H1 (cell line): Measurements from ENCODE around the gene ARSK. TPM values are rescaled to one million over a fixed set of nuclear protein-coding genes. Genes with fewer than 3 reads are reported as not detected.

Experiments used
- CTCF ChIA-PET: fragments of 300-600 bp; sonication (Branson Sonifier 250); formaldehyde crosslinking; loops from one replicate; lab custom pipeline; 2021; ENCODE audit not compliant: partially characterized antibody; lab: Charles Lee
- POLR2A ChIA-PET: fragments of 300-600 bp; sonication (Branson Sonifier 250); formaldehyde crosslinking; loops from one replicate; lab custom pipeline; 2021; ENCODE audit warnings: inconsistent platforms; ENCODE audit not compliant: partially characterized antibody; lab: Charles Lee
- DNase-seq, 2 experiments: peaks; one replicate each; pipeline versions ENCODE4 v3.0.0 to v3.0.0-alpha.2; 2010 to 2022; ENCODE audit warnings: low spot score in 2 of 2, low read depth in 1 of 2, mixed read lengths in 1 of 2
- FAIRE-seq: peaks from 2 replicates; lab custom pipeline; 2011; peaks lifted over from hg19 to GRCh38; lab: Jason Lieb, UNC
- H2AFZ ChIP-seq: 2 replicates; pipeline ENCODE4 v1.8.1; 2012; ENCODE audit warnings: low read length, inconsistent platforms
- H2AK5ac ChIP-seq: 2 replicates; pipeline ENCODE4 v1.6.1; 2013; ENCODE audit warnings: low read depth, low read length
- H2BK120ac ChIP-seq: replicated peaks from 2 replicates; pipeline ENCODE3; 2013; ENCODE audit warnings: low read depth, low read length, inconsistent platforms
- H2BK12ac ChIP-seq: 2 replicates; pipeline ENCODE4 v1.6.1; 2013; ENCODE audit warnings: low read depth, low read length
- H2BK15ac ChIP-seq: 2 replicates; pipeline ENCODE4 v1.6.1; 2013; ENCODE audit warnings: low read length
- H2BK20ac ChIP-seq: 2 replicates; pipeline ENCODE4 v1.6.1; 2013; ENCODE audit warnings: low read length
- H2BK5ac ChIP-seq: 2 replicates; pipeline ENCODE4 v1.6.1; 2013; ENCODE audit warnings: low read depth, low read length
- H3K14ac ChIP-seq: 2 replicates; pipeline ENCODE4 v1.6.1; 2013; ENCODE audit warnings: inconsistent platforms; ENCODE audit not compliant: insufficient read length
- H3K18ac ChIP-seq: 2 replicates; pipeline ENCODE4 v1.6.1; 2013; ENCODE audit warnings: low read length; ENCODE audit errors: extremely low read depth
- H3K23ac ChIP-seq: 2 replicates; pipeline ENCODE4 v1.6.1; 2013; ENCODE audit warnings: inconsistent platforms; ENCODE audit not compliant: insufficient read length
- H3K23me2 ChIP-seq: 2 replicates; pipeline ENCODE4 v1.6.1; 2013; ENCODE audit warnings: low read depth, low read length
- H3K27ac ChIP-seq: 2 replicates; pipeline ENCODE4 v1.6.1; 2011; ENCODE audit warnings: low read depth, low read length, inconsistent platforms
- H3K27me3 ChIP-seq, 4 experiments: replicated peaks in 1 of 4; 1 replicate in 1 of 4; 2 replicates in 3 of 4; pipeline versions ENCODE4 v1.6.1 to v1.8.1; 2011 to 2013; ENCODE audit warnings: low read length in 3 of 4, mild to moderate bottlenecking in 3 of 4, inconsistent platforms in 2 of 4, mixed read lengths in 2 of 4, moderate library complexity in 1 of 4; ENCODE audit not compliant: control insufficient read depth in 3 of 4, insufficient read depth in 3 of 4; ENCODE audit errors: extremely low read depth in 1 of 4
- H3K36me3 ChIP-seq, 4 experiments: 2 replicates each; pipeline versions ENCODE4 v1.6.1 to v1.8.1; 2011 to 2013; ENCODE audit warnings: mild to moderate bottlenecking in 4 of 4, low read length in 3 of 4, moderate library complexity in 2 of 4, control low read depth in 1 of 4, inconsistent platforms in 1 of 4; ENCODE audit not compliant: insufficient read depth in 4 of 4, control insufficient read depth in 2 of 4
- H3K4ac ChIP-seq: replicated peaks from 2 replicates; pipeline ENCODE3; 2013; ENCODE audit warnings: low read length, low read depth, mixed read lengths, inconsistent platforms; ENCODE audit not compliant: insufficient read length
- H3K4me1 ChIP-seq, 4 experiments: replicated peaks in 1 of 4; 1 replicate in 1 of 4; 2 replicates in 3 of 4; pipeline versions ENCODE4 v1.6.1 to v1.8.1; 2011 to 2013; ENCODE audit warnings: low read length in 3 of 4, inconsistent platforms in 2 of 4, mixed read lengths in 1 of 4; ENCODE audit not compliant: insufficient read depth in 4 of 4, control insufficient read depth in 3 of 4
- H3K4me2 ChIP-seq, 2 experiments: 2 replicates each; pipeline versions ENCODE4 v1.6.1 to v1.8.1; 2011 to 2013; ENCODE audit warnings: low read depth in 2 of 2, low read length in 2 of 2, control low read depth in 1 of 2, inconsistent platforms in 1 of 2, mild to moderate bottlenecking in 1 of 2; ENCODE audit not compliant: insufficient read depth in 1 of 2
- H3K4me3 ChIP-seq, 4 experiments: fragments of 200-600, 300-600 bp in 1 of 4; sonication (generic), shearing (Covaris generic), sonication (Bioruptor Twin) in 1 of 4; 2 replicates each; pipeline versions ENCODE4 v1.5.1 to v1.8.1; 2011 to 2016; ENCODE audit warnings: low read length in 4 of 4, low read depth in 3 of 4, control low read depth in 2 of 4, inconsistent platforms in 2 of 4, mild to moderate bottlenecking in 2 of 4, mixed read lengths in 1 of 4, moderate library complexity in 1 of 4; ENCODE audit not compliant: insufficient read depth in 2 of 4; ENCODE audit errors: extremely low read depth in 1 of 4
- H3K56ac ChIP-seq: replicated peaks from 2 replicates; pipeline ENCODE3; 2013; ENCODE audit warnings: low read depth, mild to moderate bottlenecking, mixed read lengths, low read length, inconsistent platforms; ENCODE audit not compliant: insufficient read length
- H3K79me1 ChIP-seq: 2 replicates; pipeline ENCODE4 v1.6.1; 2013; ENCODE audit warnings: low read depth, low read length, control low read depth
- H3K79me2 ChIP-seq, 2 experiments: 2 replicates each; pipeline versions ENCODE4 v1.6.1 to v1.8.1; 2012 to 2013; ENCODE audit warnings: low read length in 2 of 2, mild to moderate bottlenecking in 2 of 2, inconsistent platforms in 1 of 2; ENCODE audit not compliant: insufficient read depth in 2 of 2, control insufficient read depth in 1 of 2
- H3K9ac ChIP-seq, 4 experiments: replicated peaks in 1 of 4; 1 replicate in 1 of 4; 2 replicates in 3 of 4; pipeline versions ENCODE4 v1.6.1 to v1.8.1; 2011 to 2013; ENCODE audit warnings: low read depth in 3 of 4, low read length in 3 of 4, control low read depth in 2 of 4, mild to moderate bottlenecking in 2 of 4, moderate library complexity in 2 of 4, inconsistent platforms in 1 of 4; ENCODE audit errors: extremely low read depth in 1 of 4
- H3K9me3 ChIP-seq, 2 experiments: 2 replicates each; pipeline versions ENCODE4 v1.6.1 to v1.8.1; 2012 to 2013; ENCODE audit warnings: mild to moderate bottlenecking in 2 of 2, moderate library complexity in 2 of 2, control low read depth in 1 of 2, inconsistent platforms in 1 of 2, low read depth in 1 of 2, low read length in 1 of 2, mixed read lengths in 1 of 2; ENCODE audit not compliant: insufficient read depth in 2 of 2
- H4K20me1 ChIP-seq, 2 experiments: replicated peaks in 1 of 2; 2 replicates each; pipeline versions ENCODE3 to v1.8.1; 2011 to 2013; ENCODE audit warnings: inconsistent platforms in 2 of 2, low read length in 2 of 2, mild to moderate bottlenecking in 1 of 2; ENCODE audit not compliant: insufficient read depth in 2 of 2, control insufficient read depth in 1 of 2
- H4K5ac ChIP-seq: 2 replicates; pipeline ENCODE4 v1.6.1; 2013; ENCODE audit warnings: low read length, low read depth, mixed read lengths, inconsistent platforms; ENCODE audit not compliant: insufficient read length
- H4K8ac ChIP-seq: 2 replicates; pipeline ENCODE4 v1.8.0; 2013; ENCODE audit warnings: mild to moderate bottlenecking, moderate library complexity, low read length, inconsistent platforms; ENCODE audit not compliant: insufficient read depth; ENCODE audit errors: extremely low read depth
- H4K91ac ChIP-seq: replicated peaks from 2 replicates; pipeline ENCODE3; 2013; ENCODE audit warnings: low read length, mixed read lengths, inconsistent platforms; ENCODE audit not compliant: insufficient read length
- ATF3 ChIP-seq: IDR thresholded peaks from 2 replicates; pipeline ENCODE4 v1.6.1; 2011; ENCODE audit warnings: low read depth, mild to moderate bottlenecking, low read length; ENCODE audit not compliant: insufficient read depth
- CEBPB ChIP-seq: IDR thresholded peaks from 2 replicates; pipeline ENCODE4 v1.6.1; 2012; ENCODE audit warnings: low read depth, low read length
- E2F6 ChIP-seq: IDR thresholded peaks from 2 replicates; pipeline ENCODE4 v1.6.1; 2012; ENCODE audit warnings: inconsistent platforms
- EZH2 ChIP-seq: fragments of 200-600 bp; sonication (generic); IDR thresholded peaks from 2 replicates; pipeline ENCODE4 v1.7.1; 2012; ENCODE audit warnings: low read depth, mild to moderate bottlenecking, moderate library complexity, low read length, inconsistent platforms; ENCODE audit not compliant: severe bottlenecking
- FOSL1 ChIP-seq: IDR thresholded peaks from 2 replicates; pipeline ENCODE4 v1.6.1; 2011; ENCODE audit warnings: mild to moderate bottlenecking, low read depth, low read length, moderate library complexity; ENCODE audit not compliant: insufficient read depth
- MAFK ChIP-seq: IDR thresholded peaks from 2 replicates; pipeline ENCODE4 v1.6.1; 2012; ENCODE audit warnings: low read depth, mild to moderate bottlenecking, improper control_type of control experiment, low read length
- MAX ChIP-seq: IDR thresholded peaks from 2 replicates; pipeline ENCODE4 v1.6.1; 2012; ENCODE audit warnings: inconsistent platforms
- POLR2AphosphoS5 ChIP-seq: IDR thresholded peaks from 2 replicates; pipeline ENCODE4 v1.6.1; 2011; ENCODE audit warnings: low read depth, low read length
- POU5F1 ChIP-seq: IDR thresholded peaks from 2 replicates; pipeline ENCODE4 v1.6.1; 2011; ENCODE audit warnings: low read depth, mild to moderate bottlenecking, low read length, moderate library complexity
- SIRT6 ChIP-seq: IDR thresholded peaks from one replicate; pipeline ENCODE4 v1.7.1; 2012; ENCODE audit warnings: low read length, inconsistent platforms
- SIX5 ChIP-seq: IDR thresholded peaks from 2 replicates; pipeline ENCODE4 v1.6.1; 2011; ENCODE audit warnings: mild to moderate bottlenecking, low read depth, low read length
- SP2 ChIP-seq: IDR thresholded peaks from 2 replicates; pipeline ENCODE4 v1.6.1; 2012; ENCODE audit warnings: mild to moderate bottlenecking, low read length, inconsistent platforms
- SRF ChIP-seq: IDR thresholded peaks from 2 replicates; pipeline ENCODE4 v1.6.1; 2011; ENCODE audit warnings: mild to moderate bottlenecking, low read depth, low read length, moderate library complexity
- USF2 ChIP-seq: IDR thresholded peaks from 2 replicates; pipeline ENCODE4 v1.6.1; 2011; ENCODE audit warnings: low read length, improper control_type of control experiment
- polyA plus RNA-seq, 7 experiments: library from polyadenylated mRNA; depleted of rRNA in 3 of 7; stranded (reverse) in 5 of 7; unstranded in 2 of 7; fragments of >200 nt in 5 of 7; fragments of 200-250 nt in 2 of 7; gene quantifications; 1 replicate in 5 of 7; 2 replicates in 1 of 7; 4 replicates in 1 of 7; pipeline versions ENCODE4 v1.2.1 to v1.2.3, GENCODE V29; 2011 to 2013; ENCODE audit warnings: missing spikeins in 2 of 7, mixed read lengths in 2 of 7
- total RNA-seq: library from RNA; stranded (reverse); fragmentation: NEBNext Ultra II Directional; extraction: Animal tissue kit (Norgen Biotek cat#: 25700); gene quantifications from 2 replicates; pipeline ENCODE4 v1.2.1, GENCODE V29; 2021

The ARSK gene
- total and polyA plus RNA-seq, 2 of the 8 experiments (the other 6 are each of a cell fraction or from before 2014, with no cell fraction given), result 8.4 to 14.1 TPM

GRCh38 chr5:95649274-95649673, 94.4 kb downstream of the ARSK start:
- Histone ChIP-seq H3K18ac (no peak overlapping the region), H3K4me3 (no peak overlapping the region), H3K9me3 (no peaks in the 10 kb centered on the region), H3K79me1 (no peaks in the 10 kb centered on the region), H4K5ac (no peak overlapping the region), H2BK5ac (no peak overlapping the region), H3K14ac (no peak overlapping the region), H3K79me2 (no peaks in the 10 kb centered on the region), H3K23me2 (peaks cover 7% of the 10 kb centered on the region), H3K9ac (no peak overlapping the region), H3K23ac (no peak overlapping the region), H3K36me3 (no peaks in the 10 kb centered on the region), H3K56ac (no peak overlapping the region), H2AK5ac (no peak overlapping the region), H2BK120ac (no peak overlapping the region), H2BK15ac (no peak overlapping the region), H3K4ac (no peak overlapping the region), H3K4me1 (peaks cover 0 to 6% (median 3%) of the 10 kb centered on the region in 4 experiments; a peak in 2 of 7 replicates), H4K20me1 (no peaks in the 10 kb centered on the region), H3K4me2 (no peak overlapping the region), H2BK20ac (no peak overlapping the region), H3K27ac (no peak overlapping the region), H2AFZ (no peak overlapping the region), H2BK12ac (no peak overlapping the region), H4K91ac (no peak overlapping the region), H3K27me3 (no peaks in the 10 kb centered on the region), H4K8ac (no peak overlapping the region)
- no peak for DNase-seq
- no peak for FAIRE-seq
- ChIA-PET POLR2A (no interaction called here), CTCF (no interaction called here)
- TF ChIP-seq POU5F1 (no peak), SRF (no peak), MAX (no peak), SIRT6 (no peak), E2F6 (no peak), EZH2 (no peak), FOSL1 (no peak), SIX5 (no peak), POLR2AphosphoS5 (no peak), USF2 (no peak), SP2 (no peak), MAFK (no peak), CEBPB (no peak), ATF3 (no peak)
